GM21723 (cell line): ENCODE results near the gene TSSK2.
A peak's percentile ranks its signal among the peaks of the same experiment; 100 is the strongest.

Source experiments
- ATAC-seq: cut with Tn5 transposase; IDR thresholded peaks from one replicate; pipeline ENCODE4 v1.9.1; 2021; ENCODE audit warnings: mild to moderate bottlenecking, moderate library complexity; ENCODE audit not compliant: unreplicated experiment

The TSSK2 gene

DNA sequence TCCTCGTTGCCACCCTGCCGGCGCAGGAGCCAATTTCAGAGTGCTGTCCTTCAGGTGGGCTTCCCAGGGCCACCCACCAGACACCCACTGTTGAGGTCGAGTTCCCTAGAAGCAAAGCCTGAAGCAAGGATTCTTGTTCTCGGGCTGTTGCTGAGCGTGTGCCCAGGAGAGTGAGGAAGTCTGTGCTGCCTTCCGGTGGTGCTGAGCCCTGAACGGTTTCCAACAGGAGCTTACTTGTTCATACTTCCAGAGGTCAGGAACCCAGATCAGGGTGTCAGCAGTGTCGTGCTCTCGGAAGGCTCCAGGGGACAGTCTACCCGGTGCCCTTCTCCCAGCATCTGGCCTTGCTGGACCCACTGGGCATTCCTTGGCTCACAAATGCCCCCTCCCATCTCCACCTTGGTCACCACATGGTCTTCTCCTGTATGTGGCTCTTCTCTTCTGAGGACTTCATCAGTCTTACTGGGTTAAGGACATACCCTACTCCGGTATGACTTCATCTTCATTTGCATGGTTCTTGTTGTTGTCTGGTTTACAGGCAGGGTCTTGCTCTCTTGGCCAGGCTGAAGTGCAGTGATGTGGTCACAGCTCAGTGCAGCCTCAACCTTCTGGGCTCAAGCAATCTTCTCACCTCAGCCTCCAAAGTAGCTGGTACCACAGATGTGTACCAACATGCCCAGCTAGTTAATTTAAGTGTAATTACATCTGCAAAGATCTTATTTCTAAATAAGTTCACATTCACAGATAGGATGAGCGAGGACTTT lies 36.2 kb downstream of the TSSK2 start:
- ATAC-seq: no peak

DNA sequence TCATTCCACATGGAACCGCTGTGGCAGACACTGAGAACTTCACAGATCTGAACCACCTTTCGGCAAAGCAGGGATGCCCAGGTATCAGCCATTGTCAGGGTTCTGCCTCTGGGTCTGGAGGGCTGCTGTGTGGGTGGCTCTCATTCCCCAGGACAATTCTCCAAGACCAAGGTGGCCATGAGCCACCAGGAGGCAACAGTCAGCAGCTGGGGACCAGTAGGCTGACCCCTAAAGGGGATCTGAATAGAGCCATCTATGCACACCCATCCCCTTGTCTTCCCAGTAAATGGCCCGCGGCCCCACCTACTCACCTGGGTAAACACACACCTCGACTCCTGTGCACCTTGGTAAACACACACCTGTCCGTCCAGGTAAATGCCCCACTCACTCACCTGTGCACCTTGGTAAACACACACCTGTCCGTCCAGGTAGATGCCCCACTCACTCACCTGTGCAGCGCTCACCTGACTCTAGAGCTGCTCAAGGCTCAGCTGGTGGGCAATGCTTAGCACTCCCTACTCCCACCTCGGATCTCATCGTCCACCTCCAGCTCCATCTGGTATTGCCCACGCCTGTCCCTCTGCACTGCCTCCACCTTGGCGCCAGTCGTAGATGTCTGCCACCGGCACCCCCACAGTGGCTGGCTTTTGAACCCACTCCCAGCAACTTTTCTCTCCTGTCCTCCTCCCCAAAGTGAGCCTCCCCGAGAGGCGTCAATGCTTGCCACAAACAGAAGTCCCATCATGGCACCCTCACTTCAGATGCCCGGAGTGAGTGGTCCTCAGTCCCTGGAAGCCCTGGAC lies 37.2 kb downstream of the TSSK2 start:
- no peak for ATAC-seq

DNA sequence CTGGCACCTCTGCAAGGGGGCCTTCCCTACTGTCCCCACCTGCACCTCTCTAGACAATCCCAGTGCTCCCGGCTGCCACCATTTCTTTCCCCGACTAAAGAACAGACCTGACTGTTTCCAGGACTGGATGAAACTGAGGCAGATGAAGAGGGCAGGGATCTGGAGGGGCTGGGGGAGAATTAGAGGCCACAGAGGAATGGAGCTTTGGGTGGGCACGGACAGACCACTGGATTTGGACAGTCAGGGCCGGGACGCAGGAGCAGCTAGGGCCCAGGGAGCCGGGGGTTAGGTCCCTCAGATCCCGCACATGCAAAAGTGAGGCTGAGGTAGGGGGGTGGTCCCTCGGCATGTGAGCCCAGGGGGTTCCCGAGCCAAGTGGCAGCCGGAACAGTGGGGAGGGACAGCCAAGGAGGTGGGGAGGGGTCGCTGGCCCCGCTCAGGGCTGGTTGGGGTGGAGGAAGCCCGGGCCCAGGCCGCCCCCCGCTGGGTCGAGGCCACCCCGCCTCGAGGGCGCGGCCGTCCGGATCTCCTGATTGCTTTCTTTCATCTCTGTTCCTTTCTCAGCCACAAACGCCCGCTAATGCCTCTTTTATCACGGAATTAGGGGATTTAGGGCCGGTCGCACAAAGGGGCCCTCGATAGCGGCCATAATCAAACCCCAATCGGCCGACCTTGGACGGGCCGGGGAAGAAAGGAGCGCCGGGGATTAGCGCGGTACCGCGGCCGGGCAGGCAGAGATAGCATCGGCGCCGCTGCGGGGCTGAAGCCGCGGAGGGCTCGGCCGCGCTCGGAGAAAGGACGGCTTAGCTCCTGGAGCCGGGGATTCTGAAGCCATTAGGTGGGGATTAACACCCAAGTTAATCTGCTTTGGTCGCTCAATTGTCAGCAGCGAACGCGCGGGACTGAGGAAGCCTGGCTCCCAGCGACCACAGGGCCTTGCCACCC lies 38.2 kb downstream of the TSSK2 start:
- no peak for ATAC-seq

DNA sequence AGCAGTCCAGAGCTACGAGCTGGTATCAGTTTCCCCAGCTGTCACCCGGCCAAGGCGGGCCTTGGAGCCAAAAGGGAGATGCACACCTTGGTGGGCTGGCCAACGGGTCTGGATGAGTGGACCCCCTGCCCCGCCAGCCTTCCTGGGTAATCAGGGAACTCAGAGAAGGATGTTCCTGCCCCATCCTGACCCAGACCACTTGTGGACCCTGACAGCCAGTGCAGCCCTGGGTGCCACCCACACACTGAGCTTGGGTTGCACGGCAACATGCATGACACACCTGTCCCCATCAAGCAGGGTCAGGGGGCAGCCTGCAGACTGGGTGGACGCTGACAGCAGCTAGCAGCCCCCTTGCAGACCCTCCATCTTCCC lies 38.8 kb downstream of the TSSK2 start:
- no peak for ATAC-seq

DNA sequence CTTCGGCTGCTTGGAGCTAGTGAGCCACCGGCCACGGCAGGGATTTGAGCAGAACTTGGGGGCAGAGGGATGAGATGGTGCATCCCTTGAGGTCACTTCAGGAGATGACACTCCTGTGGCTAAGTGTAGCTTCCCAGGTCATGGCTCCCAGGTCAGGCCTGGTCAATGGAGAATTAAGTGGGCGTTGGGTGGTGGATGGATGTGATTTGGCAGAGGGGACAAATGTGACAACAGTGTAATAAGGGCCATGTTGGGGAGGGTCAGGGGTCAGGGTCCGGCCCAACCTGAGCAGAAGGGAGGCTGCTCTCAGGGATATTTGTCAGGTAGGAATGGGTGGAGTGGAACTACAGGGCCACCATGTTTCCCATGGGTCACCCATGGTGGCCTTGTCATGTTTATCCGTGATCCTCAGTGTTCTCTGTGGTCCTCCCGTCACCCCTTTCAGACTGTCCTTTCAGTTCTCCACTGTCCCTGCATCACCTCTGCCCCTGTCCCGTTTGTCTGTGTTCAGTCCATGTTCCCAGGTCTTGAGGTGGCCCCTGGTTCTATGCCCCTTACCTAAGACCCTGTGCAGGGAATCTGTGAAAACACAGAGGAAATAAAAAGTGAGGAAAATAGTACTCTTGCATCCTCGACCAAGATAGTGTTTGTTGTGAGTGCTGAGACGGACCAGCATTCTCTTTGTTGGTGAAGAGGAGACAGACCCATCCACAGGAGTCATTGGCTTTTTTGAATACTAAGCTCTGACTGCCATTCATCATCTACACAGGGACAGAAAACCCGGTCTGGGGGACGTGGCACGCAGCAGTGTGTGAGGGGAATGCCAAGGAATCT lies 41.3 kb downstream of the TSSK2 start:
- ATAC-seq: no peak

DNA sequence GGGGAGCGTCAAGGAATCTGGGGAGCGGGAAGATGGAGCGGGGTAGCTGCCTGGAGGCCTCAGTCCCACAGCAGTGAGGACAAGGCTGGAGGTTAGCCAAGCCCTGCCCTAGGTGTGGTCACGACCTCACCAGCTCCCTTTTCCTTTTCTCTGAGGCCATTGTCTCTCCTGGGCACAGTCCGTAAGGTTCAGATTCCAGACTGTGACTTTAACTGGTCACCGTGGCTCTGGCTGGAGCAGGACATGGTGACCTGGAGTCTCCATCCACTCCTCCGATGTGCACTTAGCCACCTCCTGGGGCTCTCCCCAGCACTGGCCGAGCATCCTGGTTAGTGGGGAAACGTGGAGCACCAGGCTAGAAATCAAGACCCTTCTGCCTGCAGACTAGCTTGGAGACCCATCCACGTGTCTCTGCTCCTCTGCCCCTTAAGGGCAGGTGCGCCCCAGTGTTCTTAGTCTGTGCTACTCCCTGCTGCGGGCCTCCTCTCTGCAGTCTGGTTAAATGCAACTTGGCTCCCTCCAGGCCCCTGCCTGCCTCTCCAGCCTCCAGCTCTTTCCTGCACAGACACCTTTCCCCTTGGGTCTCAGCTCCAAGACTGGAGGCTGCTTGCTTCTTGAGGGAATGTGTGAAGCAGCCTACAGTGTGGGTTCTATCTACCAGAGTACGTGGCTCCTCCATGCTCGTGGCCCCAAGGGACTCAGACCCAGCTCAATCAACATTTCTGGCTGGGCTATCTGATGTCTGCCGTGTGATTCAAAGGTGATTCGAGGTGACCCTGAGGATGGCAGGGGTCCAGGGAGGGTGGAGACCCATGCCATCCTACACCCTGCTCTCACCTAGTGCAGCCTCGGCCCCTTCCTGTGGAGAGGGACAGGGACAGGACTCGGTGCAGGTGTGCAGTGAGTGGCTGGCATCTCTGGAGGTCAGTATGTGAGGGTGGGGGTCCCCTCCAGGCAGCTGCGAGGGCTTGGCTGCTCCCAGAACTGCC lies 42.2 kb downstream of the TSSK2 start:
- no peak for ATAC-seq

DNA sequence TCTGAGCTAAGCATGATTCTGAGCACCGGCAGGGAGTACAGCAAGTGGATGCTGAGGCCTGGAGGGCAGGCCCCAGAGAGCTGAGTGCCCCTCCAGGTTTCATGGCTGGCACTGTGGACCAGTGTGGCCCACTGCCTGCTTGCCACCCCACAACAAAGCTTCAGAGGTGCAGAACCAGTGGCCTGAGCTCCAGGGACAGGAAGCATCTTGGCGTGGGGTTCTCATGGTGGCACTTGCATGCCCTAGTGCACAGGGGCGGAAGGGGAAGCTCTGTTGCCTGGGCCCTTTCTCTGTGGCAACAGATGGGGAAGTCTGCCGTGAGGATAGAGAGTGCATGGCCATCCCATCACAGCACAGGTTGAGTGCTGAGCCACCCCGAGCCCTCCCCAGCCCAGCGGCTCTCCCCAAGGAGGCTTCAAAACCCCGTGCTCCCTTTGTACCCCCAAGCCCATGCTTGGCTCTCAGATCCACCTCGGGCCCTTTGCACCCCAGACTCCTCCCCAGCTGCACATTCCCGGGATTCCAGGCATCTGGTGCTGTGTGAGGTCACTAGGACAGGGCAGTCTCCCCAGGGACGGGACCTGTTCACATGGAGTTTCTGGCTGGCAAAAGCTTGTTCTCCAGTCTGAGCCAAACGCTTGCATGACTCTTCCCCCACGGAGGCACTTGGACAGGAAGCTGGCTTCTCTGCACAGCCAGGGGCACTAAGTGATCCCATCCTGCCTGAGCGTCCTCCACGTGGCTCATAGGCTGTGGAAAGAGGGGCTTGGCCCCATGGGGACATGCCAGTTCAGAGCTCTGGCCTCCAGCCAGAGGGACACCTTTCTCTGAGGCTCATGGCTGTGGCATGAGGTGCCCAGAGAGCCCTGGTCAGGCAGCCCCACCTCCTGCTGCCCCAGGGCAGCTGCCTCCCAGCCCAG lies 43.3 kb downstream of the TSSK2 start:
- no peak for ATAC-seq

DNA sequence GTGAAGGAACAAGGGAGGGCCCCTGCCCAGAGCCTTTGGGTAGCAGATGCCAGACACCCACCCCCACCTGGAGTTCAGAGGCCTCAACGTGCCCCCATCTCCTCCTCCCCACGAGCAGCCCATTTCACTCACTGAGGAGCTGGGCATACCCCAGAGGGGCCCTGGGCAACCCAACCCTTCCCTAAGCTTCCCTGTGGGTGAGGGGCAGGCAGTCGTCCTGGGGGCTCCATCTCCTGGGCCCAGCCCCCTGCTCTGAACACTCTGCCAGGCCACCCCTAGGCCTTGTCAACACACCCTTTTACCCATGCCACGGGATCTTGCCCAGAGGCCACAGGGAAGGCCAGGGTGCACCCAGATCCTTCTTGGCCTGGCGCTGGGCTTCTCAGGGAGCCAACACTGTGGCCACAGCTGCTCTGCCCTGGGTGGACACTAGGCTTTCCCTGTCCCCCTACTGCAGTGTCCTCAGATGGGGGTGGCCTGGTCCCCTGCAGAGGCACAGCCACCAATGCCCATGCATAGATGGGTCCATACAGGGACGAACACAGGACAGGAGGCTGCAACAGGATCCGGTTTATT lies 44.0 kb downstream of the TSSK2 start:
- ATAC-seq: no peak

DNA sequence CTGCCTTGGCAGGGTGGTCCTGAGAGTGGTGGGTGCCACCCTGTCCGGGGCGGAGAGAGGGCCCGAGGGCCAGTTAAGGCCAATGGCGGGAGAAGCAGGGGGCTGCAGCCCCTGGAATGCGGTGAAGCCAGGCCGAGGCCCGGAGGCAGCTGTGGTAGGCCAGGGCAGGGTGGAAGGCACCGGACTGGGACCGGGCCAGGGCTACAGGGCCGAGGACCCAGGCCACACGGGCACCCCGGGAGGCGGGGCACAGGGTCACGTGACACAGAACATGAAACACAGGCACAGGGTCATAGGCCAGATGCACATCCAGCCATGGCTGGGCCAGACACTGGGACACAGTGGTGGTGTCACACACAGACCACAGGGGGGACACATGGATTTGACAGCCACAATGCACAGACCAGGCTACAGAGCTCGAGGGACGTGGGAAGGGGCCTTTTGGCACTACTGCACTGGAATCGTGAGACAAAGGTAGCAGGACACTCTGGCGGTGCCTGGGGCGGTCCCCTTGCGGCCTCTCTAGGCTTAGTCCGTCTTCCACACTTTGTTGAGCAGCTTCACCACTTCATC lies 44.6 kb downstream of the TSSK2 start:
- no peak for ATAC-seq

DNA sequence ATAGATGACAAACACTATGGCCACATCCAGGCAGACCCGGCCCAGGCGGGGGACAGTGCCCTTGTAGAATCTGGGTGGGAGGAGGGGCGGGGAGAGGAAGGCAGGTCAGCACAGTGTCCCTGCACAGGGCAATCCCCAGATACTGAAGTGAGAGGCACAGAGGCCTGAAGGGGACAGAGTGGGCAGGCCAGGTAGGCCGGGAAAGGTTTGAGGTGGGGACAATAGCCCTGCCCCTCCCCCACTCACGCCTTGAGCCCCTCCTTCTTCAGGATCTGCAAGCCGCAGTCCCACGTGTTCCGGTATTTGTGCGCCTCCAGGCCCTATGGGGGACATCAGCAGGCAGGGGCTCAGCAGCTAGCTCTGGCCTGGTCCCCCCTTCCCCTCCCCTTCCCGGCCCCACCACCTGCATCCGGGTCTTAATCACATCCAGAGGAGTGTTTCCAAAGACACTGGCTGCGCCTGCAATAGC lies 45.1 kb downstream of the TSSK2 start:
- no peak for ATAC-seq

DNA sequence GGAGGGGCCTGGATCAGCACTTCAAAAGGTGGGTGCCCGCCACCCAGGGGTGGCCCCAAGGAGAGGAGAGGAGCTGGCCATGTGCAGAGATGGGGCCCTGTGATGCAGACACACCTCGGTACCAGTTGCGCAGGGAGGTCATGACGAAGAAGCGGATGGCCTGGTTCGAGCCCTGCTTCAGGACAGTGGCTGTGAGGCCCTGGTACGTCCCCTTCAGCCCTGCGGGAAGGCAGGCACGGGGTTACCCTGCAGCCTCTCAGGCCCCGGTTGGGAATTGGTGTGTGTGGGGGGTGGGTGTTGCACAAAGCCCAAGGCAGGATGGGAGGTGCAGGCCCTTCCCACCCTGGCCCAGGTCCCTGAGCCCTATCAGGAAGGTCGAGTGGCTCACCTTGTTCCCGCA lies 45.6 kb downstream of the TSSK2 start:
- ATAC-seq: no peak

DNA sequence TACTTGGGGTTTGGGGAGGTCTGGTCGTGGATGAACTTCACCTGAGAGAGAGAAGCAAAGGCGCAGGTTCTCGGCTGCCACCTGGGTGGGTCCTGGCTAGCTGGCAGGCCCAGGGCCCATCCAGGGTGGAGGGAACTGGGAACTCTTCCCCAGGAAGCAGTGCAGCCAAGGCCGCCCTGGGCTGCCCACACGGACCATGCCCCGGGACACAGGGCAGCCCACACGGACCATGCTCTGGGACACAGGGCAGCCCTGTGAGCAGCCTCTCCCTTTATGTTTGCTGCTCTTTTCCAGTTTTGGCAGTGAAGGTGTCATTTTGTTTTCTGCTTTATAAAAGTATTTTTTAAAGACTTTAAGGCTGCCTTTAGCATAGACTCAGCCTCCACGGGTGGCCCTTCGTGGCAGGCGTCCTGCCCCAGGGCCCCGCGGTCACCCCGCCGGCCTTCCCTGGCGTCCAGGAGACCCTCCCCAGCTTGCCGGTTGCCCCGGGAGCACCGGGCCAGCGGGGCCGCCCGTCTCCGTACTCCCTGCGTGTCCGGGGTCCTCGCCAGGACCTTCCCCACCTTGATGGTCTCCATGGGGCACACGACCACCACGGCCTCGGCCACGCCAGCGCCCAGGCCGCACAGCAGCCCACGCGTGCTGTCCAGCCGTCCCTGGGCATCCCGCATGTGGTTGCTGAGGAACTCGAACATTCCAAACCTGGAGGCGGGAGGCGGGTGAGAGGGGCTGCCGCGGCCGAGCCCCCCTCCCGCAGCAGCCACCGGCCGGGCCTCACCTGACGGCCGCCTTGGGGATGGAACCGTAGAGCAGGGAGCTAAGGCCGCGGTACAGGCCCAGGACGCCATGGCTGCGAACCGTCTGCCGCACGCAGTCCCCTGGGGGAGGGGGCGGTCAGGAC lies 46.3 kb downstream of the TSSK2 start:
- no peak for ATAC-seq

DNA sequence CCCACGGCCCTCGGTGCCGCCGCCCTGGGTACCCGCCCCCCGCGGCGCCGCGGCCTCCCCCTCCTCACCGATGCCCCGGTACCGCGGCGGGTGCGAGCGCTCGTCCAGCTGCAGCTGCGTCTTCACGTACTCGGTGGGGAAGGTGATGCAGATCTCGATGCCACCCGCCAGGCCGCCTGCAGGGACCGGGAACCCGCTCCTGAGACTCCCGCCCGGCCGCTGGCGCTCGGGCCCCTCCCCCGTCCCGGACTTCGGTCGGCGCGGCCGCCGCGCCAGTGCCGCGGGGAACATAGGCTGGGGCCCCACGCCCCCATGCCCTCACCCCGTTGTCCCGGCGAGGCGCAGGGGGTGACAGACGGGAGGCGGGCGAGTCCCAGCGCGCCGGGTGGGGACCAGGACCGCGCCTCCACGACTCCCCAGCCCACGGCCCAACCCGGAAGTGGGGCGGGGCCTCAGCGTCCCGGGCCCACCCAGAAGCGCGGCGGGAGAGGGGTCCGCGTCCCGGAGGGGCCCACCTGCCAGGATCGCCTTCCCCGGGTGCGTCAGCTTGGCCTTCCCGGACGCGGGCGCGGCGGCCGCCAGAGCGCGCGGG lies 47.1 kb downstream of the TSSK2 start:
- peak; percentile 36 for ATAC-seq

DNA sequence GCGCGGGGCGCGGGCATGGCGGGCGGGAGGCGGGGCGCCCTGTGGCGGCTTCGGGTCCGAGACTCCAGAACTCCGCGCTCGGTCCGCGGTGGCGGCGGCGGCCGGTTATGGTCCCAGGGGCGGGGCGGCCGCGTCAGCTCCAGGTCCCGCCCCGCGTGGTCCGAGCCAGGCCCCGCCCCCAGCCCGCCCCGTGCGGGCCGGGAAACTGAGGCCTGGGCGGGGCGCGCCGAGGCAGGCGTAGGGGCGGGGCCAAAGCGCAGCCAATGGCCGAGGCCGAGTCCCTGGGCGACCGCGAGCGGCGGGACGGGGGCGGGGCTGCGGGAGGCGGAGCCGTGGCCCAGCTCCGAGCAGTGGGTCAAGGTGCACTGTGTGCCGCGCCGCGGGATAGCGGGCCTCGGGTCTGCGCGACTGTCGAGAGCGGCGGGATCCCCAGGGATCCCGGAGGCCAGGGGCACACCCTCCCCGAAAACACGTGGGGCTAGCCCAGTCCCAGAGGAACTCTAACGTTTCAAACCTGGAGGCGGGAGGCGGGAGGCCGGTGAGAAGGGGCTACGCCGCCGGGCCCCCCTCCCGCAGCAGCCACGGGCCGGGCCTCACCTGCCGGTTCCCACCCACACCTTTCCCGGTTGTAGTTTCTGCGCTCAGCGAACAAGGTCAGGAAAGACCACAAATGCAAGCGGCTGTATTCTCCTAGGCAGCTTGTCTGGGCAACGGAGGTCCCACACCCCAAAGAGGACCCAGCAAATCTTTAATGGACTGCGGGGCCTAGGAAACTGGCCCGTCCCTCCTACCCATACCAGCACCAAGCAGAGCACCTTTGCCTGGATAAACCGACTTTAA lies 47.8 kb downstream of the TSSK2 start, which contains the start of gene SLC25A1:
SLC25A1 (minus strand) TSS at position 80 of the 840 bp plus-strand sequence; CDS start at position 17, 63 bp downstream.
- peak; percentile 55 for ATAC-seq

DNA sequence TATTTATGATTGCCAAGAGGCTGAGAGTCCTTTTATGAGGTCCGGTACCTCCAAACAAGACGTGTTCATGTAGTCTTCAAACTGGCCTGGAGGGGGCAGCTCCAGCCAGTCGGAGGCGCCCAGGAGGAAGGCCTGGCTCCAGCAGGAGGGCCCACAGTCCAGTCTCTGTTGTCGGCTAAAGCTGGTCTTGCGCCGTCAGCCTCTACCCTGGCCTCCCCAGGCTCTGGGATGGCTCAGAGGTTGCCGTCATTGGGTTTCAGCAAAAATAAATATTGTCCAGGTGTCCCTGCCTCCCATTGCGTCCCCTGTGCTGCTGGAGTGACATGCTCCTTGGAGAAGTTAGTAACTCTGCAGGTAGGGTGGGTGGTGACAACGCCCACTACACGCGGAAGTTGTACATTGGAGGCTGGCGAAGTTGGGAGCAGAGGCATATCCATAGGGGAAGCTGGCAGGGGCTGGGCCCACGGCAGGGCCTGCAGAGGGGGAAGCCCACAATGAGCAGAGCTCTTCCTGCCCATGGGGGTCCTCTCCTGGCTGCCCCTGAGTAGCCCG lies 48.5 kb downstream of the TSSK2 start:
- ATAC-seq: peak; percentile 30
